ENCODE data around the gene TAGLN3.

TAGLN3 gene

DNA sequence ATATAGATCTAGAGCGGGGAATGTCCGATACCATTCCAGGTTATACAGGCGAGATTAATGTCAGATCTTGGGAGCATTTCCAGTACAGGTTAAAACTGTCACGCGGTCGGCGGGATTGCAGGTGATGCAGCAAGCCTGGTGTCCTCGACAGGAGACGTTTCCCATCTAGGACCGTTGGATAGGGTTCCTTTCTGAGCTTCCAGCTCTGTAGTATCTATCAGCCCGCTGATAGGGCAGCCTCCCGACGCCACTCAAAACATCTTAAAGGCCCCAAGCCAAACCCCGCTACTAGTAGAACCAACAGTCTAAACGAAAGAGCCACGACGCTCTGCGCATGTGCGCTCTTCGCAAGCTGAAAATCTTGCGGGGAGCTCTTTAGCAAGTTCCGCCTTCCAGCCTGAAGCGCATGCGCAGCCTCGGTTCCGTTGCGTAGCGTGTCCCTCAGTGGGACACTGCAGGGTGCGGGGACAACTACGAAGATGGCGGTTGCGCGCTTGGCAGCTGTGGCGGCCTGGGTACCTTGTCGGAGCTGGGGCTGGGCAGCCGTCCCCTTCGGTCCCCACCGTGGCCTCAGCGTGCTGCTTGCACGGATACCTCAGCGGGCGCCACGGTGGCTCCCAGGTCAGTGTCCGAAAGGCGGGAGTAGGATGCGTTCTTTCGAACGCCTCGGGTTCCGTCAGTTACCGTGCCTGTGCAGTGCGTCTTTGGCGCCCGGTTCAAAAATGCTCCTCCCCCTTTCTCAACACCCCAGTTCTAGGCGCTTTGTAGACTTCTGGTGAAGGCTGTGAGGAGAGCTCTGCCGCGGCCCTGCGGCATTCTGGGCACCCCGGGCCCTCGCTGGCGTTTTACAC, 19.9 kb upstream of the TAGLN3 start, which contains the start of gene ABHD10:
TSS of gene ABHD10 (plus strand) at position 444 of the 851 bp plus-strand sequence. CDS start at position 480, 36 bp downstream.
- DNase-seq: peak; percentile 94

- peak; percentile 7 for DNase-seq
These were observed 19.2 kb upstream of the TAGLN3 start for GRCh38 chr3:111979434-111980038.

- no peak for DNase-seq
These were observed 17.8 kb upstream of the TAGLN3 start for GRCh38 chr3:111980716-111981456.

DNA sequence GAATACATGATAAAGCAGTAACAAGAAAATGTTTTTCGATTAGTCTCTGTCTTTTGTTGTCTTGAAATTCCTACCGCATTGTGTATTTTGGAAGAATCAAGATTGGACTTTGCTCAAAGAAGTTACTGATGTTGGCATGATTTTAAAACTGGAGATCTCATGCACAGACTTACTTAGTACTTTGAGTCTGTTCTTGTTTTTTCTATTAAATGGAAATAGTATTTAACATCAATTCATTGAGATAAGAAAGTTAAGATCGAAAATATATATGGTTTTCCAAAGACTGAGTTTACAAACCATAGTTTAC, 17.3 kb upstream of the TAGLN3 start:
- no peak for DNase-seq

GRCh38 chr3:111984636-111985298, 14.0 kb upstream of the TAGLN3 start:
- no peak for DNase-seq

GRCh38 chr3:111986800-111987199, 11.9 kb upstream of the TAGLN3 start:
- no peak for DNase-seq

GRCh38 chr3:111989061-111989678, 9.6 kb upstream of the TAGLN3 start:
- peak; percentile 74 for DNase-seq

- no peak for DNase-seq
These were observed 5.7 kb upstream of the TAGLN3 start for GRCh38 chr3:111993038-111993437.

- no peak for DNase-seq
These were observed 982 bp downstream of the TAGLN3 start for GRCh38 chr3:111999484-112000324.

- no peak for DNase-seq
These were observed 1.6 kb downstream of the TAGLN3 start for GRCh38 chr3:112000367-112000771.

- no peak for DNase-seq
These were observed 2.2 kb downstream of the TAGLN3 start for GRCh38 chr3:112000966-112001365.

GRCh38 chr3:112001526-112001925, 2.8 kb downstream of the TAGLN3 start:
- DNase-seq: no peak

- DNase-seq: peak; percentile 21
These were observed 3.6 kb downstream of the TAGLN3 start for GRCh38 chr3:112002096-112002971.

DNA sequence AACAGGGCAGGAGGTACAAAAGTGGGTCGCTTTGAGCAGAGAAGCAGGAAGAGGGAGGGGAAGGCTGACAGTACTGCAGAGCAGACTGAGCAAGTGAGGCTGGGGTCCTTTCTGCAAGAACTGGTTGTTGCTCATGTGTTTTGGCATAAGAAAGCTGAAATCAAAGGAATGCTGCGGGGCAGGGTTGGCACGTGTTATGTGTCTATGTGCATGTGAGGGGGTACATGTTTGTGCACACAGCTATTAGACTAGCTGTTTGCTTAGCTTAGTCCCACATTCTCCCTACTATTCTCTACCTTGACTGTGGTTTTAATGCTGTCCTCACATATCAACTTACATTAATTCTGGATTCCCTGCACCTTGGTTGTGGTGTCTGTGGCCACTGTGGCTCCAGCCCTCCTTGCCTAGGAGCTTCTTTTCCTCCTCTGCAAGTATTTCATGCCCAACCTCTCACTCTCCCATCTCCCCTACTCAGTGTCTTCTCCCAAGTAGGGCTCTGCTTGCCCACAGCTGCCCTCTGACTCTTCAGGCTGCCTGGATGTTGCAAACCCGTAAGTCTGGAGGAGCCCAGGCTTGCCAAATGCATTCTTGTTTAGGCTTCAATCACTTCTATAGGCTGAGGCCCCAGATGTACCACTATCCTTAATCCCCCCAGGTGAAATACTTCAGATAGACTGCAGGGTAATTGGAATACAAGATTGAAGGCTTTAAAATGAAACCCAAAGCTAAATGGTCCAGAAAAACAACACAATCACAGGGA, 4.8 kb downstream of the TAGLN3 start:
- no peak for DNase-seq

GRCh38 chr3:112004187-112004586, 5.5 kb downstream of the TAGLN3 start:
- no peak for DNase-seq

DNA sequence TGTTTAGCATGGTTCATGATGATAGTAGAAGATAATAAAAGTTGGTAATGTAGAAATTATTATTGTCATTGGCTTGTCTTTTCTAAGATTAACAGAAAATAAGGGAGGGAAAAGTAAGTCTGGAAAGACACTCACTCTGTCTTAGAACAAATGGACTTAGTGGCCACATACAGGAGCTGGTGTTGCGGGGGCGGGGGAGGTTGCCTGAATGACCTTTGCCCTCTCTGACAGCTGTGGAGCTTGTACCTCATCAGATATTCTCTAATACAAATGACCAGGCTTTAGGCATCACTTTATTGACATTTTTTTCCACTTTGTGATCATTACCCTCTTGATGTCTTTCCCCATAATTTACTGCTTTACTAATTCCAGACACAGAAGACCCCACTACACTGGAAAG, 5.9 kb downstream of the TAGLN3 start:
- DNase-seq: no peak

GRCh38 chr3:112005091-112005672, 6.5 kb downstream of the TAGLN3 start:
- peak; percentile 69 for DNase-seq

DNA sequence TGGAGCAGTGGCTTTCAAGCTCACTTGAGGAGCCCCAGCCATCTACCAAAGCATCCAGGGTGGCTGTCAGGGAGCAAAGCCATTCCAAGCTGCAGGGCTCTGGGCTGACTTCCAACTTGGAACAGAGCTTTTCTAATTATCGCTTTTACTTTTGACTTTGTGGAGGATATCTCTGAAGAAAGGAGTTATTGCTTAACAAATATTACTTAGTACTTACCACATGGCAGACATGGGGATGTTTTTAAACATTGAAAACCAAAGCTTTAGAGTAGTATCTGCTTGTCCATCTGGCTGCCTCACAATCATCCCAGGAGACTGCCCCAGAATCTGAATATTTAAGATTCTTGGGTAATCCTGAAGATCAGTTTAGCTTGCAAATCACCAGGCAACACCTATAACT, 8.9 kb downstream of the TAGLN3 start:
- peak; percentile 28 for DNase-seq

GRCh38 chr3:112009670-112010069, 10.9 kb downstream of the TAGLN3 start:
- DNase-seq: no peak

DNA sequence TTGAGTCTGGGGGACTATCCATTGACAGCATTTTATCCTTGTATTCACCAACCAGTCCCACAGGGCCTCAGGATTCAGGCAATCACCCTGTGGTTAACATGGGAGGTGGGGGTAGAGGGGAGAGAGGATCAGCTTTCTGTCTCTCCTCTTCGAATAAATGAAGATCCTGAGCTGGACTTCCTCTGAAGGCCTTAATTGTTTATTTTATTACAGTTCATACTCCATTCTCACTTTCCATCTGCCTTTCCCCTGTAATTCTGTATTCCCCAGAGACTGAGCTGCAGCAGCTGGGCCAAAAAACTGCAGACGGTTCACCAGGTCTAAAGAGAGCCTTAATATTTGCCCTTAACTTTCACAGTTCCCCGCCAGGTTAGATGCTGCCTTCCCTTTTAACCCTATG, 11.9 kb downstream of the TAGLN3 start:
- DNase-seq: no peak
